IMR-90 (cell line): ENCODE measurements around the gene OCLN. TPM values are rescaled to one million over a fixed set of nuclear protein-coding genes. Genes with fewer than 3 reads are reported as not detected.

Source experiments
- ATAC-seq: fragments of 200-7000 bp; cut with Tn5 transposase; 2 replicates; pipeline ENCODE4 v1.9.1; 2020; ENCODE audit warnings: low read depth, mild to moderate bottlenecking, moderate library complexity
- BruUV-seq: library from RNA; stranded (reverse); fragments of 400-500 nt; replicated peaks from 2 replicates; lab custom pipeline; 2021; lab: Mats Ljungman, UMichigan
- CTCF ChIA-PET: fragments of 300-600 bp; formaldehyde crosslinking; extraction: SDS; loops from one replicate; lab custom pipeline; 2021; ENCODE audit warnings: antibody characterized with exemption; lab: Yijun Ruan, JAX
- POLR2A ChIA-PET: fragments of 300-600 bp; sonication (Branson Sonifier 250); formaldehyde crosslinking; loops from one replicate; lab custom pipeline; 2022; ENCODE audit warnings: antibody characterized with exemption; ENCODE audit not compliant: unreplicated experiment; lab: Charles Lee
- DNase-seq: peaks from one replicate; pipeline ENCODE4 v3.0.0; 2013
- H2AFZ ChIP-seq: replicated peaks from 2 replicates; pipeline ENCODE3; 2013; ENCODE audit warnings: low read length, mild to moderate bottlenecking; ENCODE audit not compliant: poor library complexity
- H2AK5ac ChIP-seq: 2 replicates; pipeline ENCODE4 v1.6.1; 2013; ENCODE audit warnings: low read depth, low read length, inconsistent platforms
- H2AK9ac ChIP-seq: replicated peaks from 2 replicates; pipeline ENCODE3; 2013; ENCODE audit warnings: mild to moderate bottlenecking, low read depth, low read length, moderate library complexity; ENCODE audit not compliant: poor library complexity
- H2BK120ac ChIP-seq: 2 replicates; pipeline ENCODE4 v1.6.1; 2013; ENCODE audit warnings: low read depth, low read length, inconsistent platforms
- H2BK15ac ChIP-seq: 3 replicates; pipeline ENCODE4 v1.6.1; 2013; ENCODE audit warnings: low read depth, low read length, inconsistent platforms
- H2BK20ac ChIP-seq: 2 replicates; pipeline ENCODE4 v1.6.1; 2013; ENCODE audit warnings: low read depth, mild to moderate bottlenecking, inconsistent platforms, low read length, moderate library complexity
- H2BK5ac ChIP-seq: 2 replicates; pipeline ENCODE4 v1.6.1; 2013; ENCODE audit warnings: mild to moderate bottlenecking, low read depth, low read length, inconsistent platforms; ENCODE audit not compliant: poor library complexity, severe bottlenecking
- H3K14ac ChIP-seq: replicated peaks from 2 replicates; pipeline ENCODE4 v1.6.1; 2013; ENCODE audit warnings: low read depth, low read length, inconsistent platforms
- H3K18ac ChIP-seq: 2 replicates; pipeline ENCODE4 v1.6.1; 2013; ENCODE audit warnings: low read depth, low read length, control low read depth
- H3K23ac ChIP-seq: 2 replicates; pipeline ENCODE4 v1.6.1; 2013; ENCODE audit warnings: low read depth, low read length, inconsistent platforms
- H3K27ac ChIP-seq: 2 replicates; pipeline ENCODE4 v1.5.1; 2013; ENCODE audit warnings: mild to moderate bottlenecking, control low read depth, low read length; ENCODE audit not compliant: insufficient read depth
- H3K27me3 ChIP-seq: 2 replicates; pipeline ENCODE4 v1.6.1; 2013; ENCODE audit warnings: low read length; ENCODE audit not compliant: control insufficient read depth, insufficient read depth
- H3K36me3 ChIP-seq: 2 replicates; pipeline ENCODE4 v1.6.1; 2013; ENCODE audit warnings: low read length, mixed read lengths; ENCODE audit not compliant: control insufficient read depth, insufficient read depth
- H3K4ac ChIP-seq: 2 replicates; pipeline ENCODE4 v1.6.1; 2013; ENCODE audit warnings: low read depth, low read length, inconsistent platforms
- H3K4me1 ChIP-seq: 2 replicates; pipeline ENCODE4 v1.6.1; 2013; ENCODE audit warnings: low read length, mixed read lengths; ENCODE audit not compliant: control insufficient read depth, insufficient read depth
- H3K4me2 ChIP-seq: 2 replicates; pipeline ENCODE4 v1.6.1; 2013; ENCODE audit warnings: low read depth, mild to moderate bottlenecking, control low read depth, low read length, moderate library complexity
- H3K4me3 ChIP-seq: 2 replicates; pipeline ENCODE4 v1.5.1; 2013; ENCODE audit warnings: low read depth, mild to moderate bottlenecking, control low read depth, low read length, moderate library complexity; ENCODE audit not compliant: insufficient read depth
- H3K56ac ChIP-seq: 2 replicates; pipeline ENCODE4 v1.6.1; 2013; ENCODE audit warnings: low read length, inconsistent platforms; ENCODE audit not compliant: insufficient read depth; ENCODE audit errors: extremely low read depth
- H3K79me1 ChIP-seq, 2 experiments: 2 replicates each; pipeline ENCODE4 v1.6.1; 2013; ENCODE audit warnings: low read length in 2 of 2, inconsistent platforms in 1 of 2, low read depth in 1 of 2
- H3K9ac ChIP-seq: 2 replicates; pipeline ENCODE4 v1.6.1; 2013; ENCODE audit warnings: low read depth, low read length, control low read depth
- H3K9me1 ChIP-seq: 2 replicates; pipeline ENCODE4 v1.6.1; 2013; ENCODE audit warnings: low read length, inconsistent platforms; ENCODE audit not compliant: insufficient read depth
- H3K9me3 ChIP-seq: 2 replicates; pipeline ENCODE4 v1.6.1; 2013; ENCODE audit warnings: low read length; ENCODE audit not compliant: control insufficient read depth, insufficient read depth
- H4K20me1 ChIP-seq: 2 replicates; pipeline ENCODE4 v1.6.1; 2013; ENCODE audit warnings: low read length, inconsistent platforms; ENCODE audit not compliant: insufficient read depth
- H4K5ac ChIP-seq: 2 replicates; pipeline ENCODE4 v1.6.1; 2013; ENCODE audit warnings: mild to moderate bottlenecking, low read depth, low read length, control low read depth
- H4K8ac ChIP-seq, 2 experiments: 2 replicates each; pipeline ENCODE4 v1.6.1; 2013; ENCODE audit warnings: low read depth in 2 of 2, low read length in 2 of 2, control low read depth in 1 of 2, inconsistent platforms in 1 of 2
- H4K91ac ChIP-seq: 2 replicates; pipeline ENCODE4 v1.6.1; 2013; ENCODE audit warnings: low read depth, low read length, inconsistent platforms; ENCODE audit not compliant: insufficient read depth
- USF2 ChIP-seq: fragments of 150-350 bp; IDR thresholded peaks from 2 replicates; pipeline ENCODE4 v1.6.1; 2017; ENCODE audit warnings: mild to moderate bottlenecking, antibody characterized with exemption, low read length, low read depth
- WGBS, 2 experiments: methylation state at CpG; one replicate each; pipeline versions ENCODE4 v1.1.5 to v1.1.7; 2013; ENCODE audit warnings: missing lambda C conversion rate in 2 of 2; ENCODE audit not compliant: insufficient read length in 1 of 2; ENCODE audit errors: extremely low coverage in 2 of 2; 5-methylcytosine and 5-hydroxymethylcytosine counted together
- dilution Hi-C: fragments of 300-500 bp; cut with HindIII; formaldehyde crosslinking; loops from one replicate; pipeline ENCODE4 v1.14.3; 2018; ENCODE audit warnings: low sequenced_read_pairs; ENCODE audit not compliant: unreplicated experiment
- in situ Hi-C: fragments of 300-500 bp; cut with MboI; formaldehyde crosslinking; loops from 3 replicates; pipeline ENCODE4 v1.14.3; 2019; ENCODE audit warnings: low sequenced_read_pairs, inconsistent platforms, mixed read lengths
- intact Hi-C: fragments of 100-400 bp; cut with micrococcal nuclease; formaldehyde crosslinking; loops from 2 replicates; pipeline ENCODE4 v1.10.0; 2022
- polyA plus RNA-seq, 3 experiments: library from polyadenylated mRNA; depleted of rRNA; stranded (reverse); fragments of >200 nt; gene quantifications; 2 replicates each; pipeline ENCODE4 v1.2.3, GENCODE V29; 2012; ENCODE audit warnings: low replicate concordance in 1 of 3
- total RNA-seq: library from RNA; depleted of rRNA; stranded (reverse); fragments of >200 nt; gene quantifications from 2 replicates; pipeline ENCODE4 v1.2.3, GENCODE V29; 2012
- TF ChIP-seq, protein P1 (sequence below): conservative IDR thresholded peaks from 2 replicates; pipeline ENCODE4 v1.5.1; 2012; ENCODE audit warnings: mild to moderate bottlenecking, low read depth, low read length, improper control_type of control experiment

OCLN gene
- total and polyA plus RNA-seq, 2 of the 4 experiments (the other 2 are of a cell fraction), result 0.72 to 0.99 TPM

- dilution Hi-C loops, result no loop called here
- H2BK120ac ChIP-seq, result no peak overlapping the region
- CTCF ChIA-PET, result no interaction called here
- no peak overlapping the region for H4K91ac ChIP-seq
- H3K56ac ChIP-seq, result no peak overlapping the region
- BruUV-seq, result no TSS peak
- H3K23ac ChIP-seq, result no peak overlapping the region
- peaks cover 5% of the 10 kb centered on the region; the same call in 1 of the 2 replicates for H3K4me1 ChIP-seq
- H3K79me1 ChIP-seq, result no peaks in the 10 kb centered on the region
- TF ChIP-seq, protein P1, sequence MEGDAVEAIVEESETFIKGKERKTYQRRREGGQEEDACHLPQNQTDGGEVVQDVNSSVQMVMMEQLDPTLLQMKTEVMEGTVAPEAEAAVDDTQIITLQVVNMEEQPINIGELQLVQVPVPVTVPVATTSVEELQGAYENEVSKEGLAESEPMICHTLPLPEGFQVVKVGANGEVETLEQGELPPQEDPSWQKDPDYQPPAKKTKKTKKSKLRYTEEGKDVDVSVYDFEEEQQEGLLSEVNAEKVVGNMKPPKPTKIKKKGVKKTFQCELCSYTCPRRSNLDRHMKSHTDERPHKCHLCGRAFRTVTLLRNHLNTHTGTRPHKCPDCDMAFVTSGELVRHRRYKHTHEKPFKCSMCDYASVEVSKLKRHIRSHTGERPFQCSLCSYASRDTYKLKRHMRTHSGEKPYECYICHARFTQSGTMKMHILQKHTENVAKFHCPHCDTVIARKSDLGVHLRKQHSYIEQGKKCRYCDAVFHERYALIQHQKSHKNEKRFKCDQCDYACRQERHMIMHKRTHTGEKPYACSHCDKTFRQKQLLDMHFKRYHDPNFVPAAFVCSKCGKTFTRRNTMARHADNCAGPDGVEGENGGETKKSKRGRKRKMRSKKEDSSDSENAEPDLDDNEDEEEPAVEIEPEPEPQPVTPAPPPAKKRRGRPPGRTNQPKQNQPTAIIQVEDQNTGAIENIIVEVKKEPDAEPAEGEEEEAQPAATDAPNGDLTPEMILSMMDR, result no peak
- TF ChIP-seq USF2, result peak; percentile 23; the same call in 1 of the 2 replicates
- H4K5ac ChIP-seq, result no peak overlapping the region
- H3K18ac ChIP-seq, result no peak overlapping the region
- intact Hi-C loops, result no loop called here
- POLR2A ChIA-PET, result no interaction called here
- no CpG with 5 or more reads among the region's 2 CpGs for WGBS, 2 experiments
- H2BK5ac ChIP-seq, result no peak overlapping the region
- H2BK20ac ChIP-seq, result no peak overlapping the region
- H3K9me1 ChIP-seq, result peaks cover 10% of the 10 kb centered on the region
- H3K9ac ChIP-seq, result no peak overlapping the region
- no peak overlapping the region for H4K8ac ChIP-seq
- no peak overlapping the region for H2AFZ ChIP-seq
- no peak overlapping the region for H3K14ac ChIP-seq
- H3K4ac ChIP-seq, result peak overlapping the region; percentile 26; the same call in 1 of the 2 replicates
- H2AK9ac ChIP-seq, result no peak overlapping the region
- no peaks in the 10 kb centered on the region for H3K36me3 ChIP-seq
- peak; percentile 43 for DNase-seq
- in situ Hi-C loops, result no loop called here
- H4K20me1 ChIP-seq, result no peaks in the 10 kb centered on the region
- no peak overlapping the region for H2BK15ac ChIP-seq
- H3K4me2 ChIP-seq, result no peak overlapping the region
- no peak for ATAC-seq
- H3K4me3 ChIP-seq, result no peak overlapping the region
- H2AK5ac ChIP-seq, result no peak overlapping the region
- no peak overlapping the region for H3K27ac ChIP-seq
- H3K9me3 ChIP-seq, result no peaks in the 10 kb centered on the region
- no peaks in the 10 kb centered on the region for H3K27me3 ChIP-seq
Observed at GRCh38 chr5:69504036-69504435, 11.4 kb downstream of the OCLN start.
